GM12874 (cell line): ENCODE results near the gene TXNRD2.

Source experiments
- CTCF ChIP-seq: IDR thresholded peaks from 2 replicates; pipeline ENCODE4 v1.5.1; 2011; ENCODE audit warnings: low read depth, mild to moderate bottlenecking, control low read depth, low read length, moderate library complexity; ENCODE audit not compliant: insufficient read depth

TXNRD2 gene

GRCh38 chr22:19882446-19883381 lies 58.9 kb downstream of the TXNRD2 start:
- no peak for TF ChIP-seq CTCF

GRCh38 chr22:19880786-19881569 lies 60.6 kb downstream of the TXNRD2 start:
- TF ChIP-seq CTCF, result no peak

GRCh38 chr22:19879992-19880785 lies 61.4 kb downstream of the TXNRD2 start:
- no peak for TF ChIP-seq CTCF

- TF ChIP-seq CTCF, result no peak
These were observed 62.0 kb downstream of the TXNRD2 start for GRCh38 chr22:19879643-19879991.

GRCh38 chr22:19879246-19879570 lies 62.4 kb downstream of the TXNRD2 start:
- TF ChIP-seq CTCF, result no peak

GRCh38 chr22:19878461-19879245 lies 63.0 kb downstream of the TXNRD2 start:
- TF ChIP-seq CTCF, result no peak
